H9 (cell line): ENCODE results near the gene S1PR4. TPM values are rescaled to one million over a fixed set of nuclear protein-coding genes. Genes with fewer than 3 reads are reported as not detected.
"Not testable (repeated sequence)": the region's sequence is repeated elsewhere in the genome, so short reads cannot be mapped to it uniquely, and the experiment has no call there.

Experiments used
- DNase-seq: peaks from one replicate; pipeline ENCODE4 v3.0.0-alpha.2; 2017
- H2AFZ ChIP-seq: one replicate; pipeline ENCODE4 v1.6.1; 2013; ENCODE audit warnings: mild to moderate bottlenecking, low read length, control low read depth, moderate library complexity
- H2AK5ac ChIP-seq: 2 replicates; pipeline ENCODE4 v1.6.1; 2013; ENCODE audit warnings: low read length, control low read depth, mixed read lengths; ENCODE audit not compliant: insufficient read length
- H2BK120ac ChIP-seq: one replicate; pipeline ENCODE4 v1.6.1; 2013; ENCODE audit warnings: low read depth, mild to moderate bottlenecking, low read length, control low read depth, inconsistent platforms; ENCODE audit not compliant: poor library complexity, severe bottlenecking
- H2BK12ac ChIP-seq: 2 replicates; pipeline ENCODE4 v1.6.1; 2013; ENCODE audit warnings: low read length, control low read depth, mixed read lengths, low read depth; ENCODE audit not compliant: insufficient read length
- H2BK15ac ChIP-seq: 2 replicates; pipeline ENCODE4 v1.6.1; 2013; ENCODE audit warnings: low read depth, low read length, control low read depth
- H2BK20ac ChIP-seq: one replicate; pipeline ENCODE4 v1.6.1; 2013; ENCODE audit warnings: low read depth, mild to moderate bottlenecking, low read length, control low read depth, inconsistent platforms; ENCODE audit not compliant: poor library complexity, severe bottlenecking
- H2BK5ac ChIP-seq: 2 replicates; pipeline ENCODE4 v1.6.1; 2013; ENCODE audit warnings: low read length, control low read depth, mixed read lengths; ENCODE audit not compliant: insufficient read length
- H3K14ac ChIP-seq: 2 replicates; pipeline ENCODE4 v1.6.1; 2013; ENCODE audit warnings: low read length, control low read depth; ENCODE audit not compliant: insufficient read depth
- H3K18ac ChIP-seq: 2 replicates; pipeline ENCODE4 v1.6.1; 2013; ENCODE audit warnings: low read depth, mild to moderate bottlenecking, mixed read lengths, low read length, control low read depth; ENCODE audit not compliant: insufficient read length
- H3K23ac ChIP-seq: 2 replicates; pipeline ENCODE4 v1.6.1; 2013; ENCODE audit warnings: low read length, control low read depth, mixed read lengths, low read depth; ENCODE audit not compliant: insufficient read length
- H3K23me2 ChIP-seq: 2 replicates; pipeline ENCODE4 v1.6.1; 2013; ENCODE audit warnings: low read depth, mild to moderate bottlenecking, mixed read lengths, low read length, control low read depth; ENCODE audit not compliant: insufficient read length, poor library complexity, severe bottlenecking
- H3K27ac ChIP-seq: 2 replicates; pipeline ENCODE4 v1.5.1; 2013; ENCODE audit warnings: low read length, control low read depth, mixed read lengths, low read depth; ENCODE audit not compliant: insufficient read length
- H3K27me3 ChIP-seq: 2 replicates; pipeline ENCODE4 v1.6.1; 2013; ENCODE audit warnings: low read length, control low read depth, inconsistent platforms; ENCODE audit not compliant: insufficient read depth
- H3K4ac ChIP-seq: 2 replicates; pipeline ENCODE4 v1.6.1; 2013; ENCODE audit warnings: low read depth, mild to moderate bottlenecking, control low read depth, inconsistent platforms, low read length, moderate library complexity
- H3K4me1 ChIP-seq: 2 replicates; pipeline ENCODE4 v1.6.1; 2013; ENCODE audit warnings: low read length, control low read depth, inconsistent platforms; ENCODE audit not compliant: insufficient read depth
- H3K4me2 ChIP-seq: 2 replicates; pipeline ENCODE4 v1.6.1; 2013; ENCODE audit warnings: low read length, control low read depth, mixed read lengths; ENCODE audit not compliant: insufficient read length, insufficient read depth
- H3K56ac ChIP-seq: 2 replicates; pipeline ENCODE4 v1.6.1; 2013; ENCODE audit warnings: low read depth, mild to moderate bottlenecking, mixed read lengths, low read length, control low read depth; ENCODE audit not compliant: insufficient read length
- H3K79me1 ChIP-seq: 2 replicates; pipeline ENCODE4 v1.6.1; 2013; ENCODE audit warnings: low read depth, mild to moderate bottlenecking, moderate library complexity, low read length, control low read depth, inconsistent platforms; ENCODE audit not compliant: insufficient read depth, poor library complexity, severe bottlenecking
- H3K79me2 ChIP-seq: 2 replicates; pipeline ENCODE4 v1.6.1; 2013; ENCODE audit warnings: low read length, control low read depth, inconsistent platforms; ENCODE audit not compliant: insufficient read depth
- H3K9ac ChIP-seq: 2 replicates; pipeline ENCODE4 v1.6.1; 2013; ENCODE audit warnings: low read length, control low read depth, mixed read lengths; ENCODE audit not compliant: insufficient read length; ENCODE audit errors: extremely low read depth
- H3K9me3 ChIP-seq: one replicate; pipeline ENCODE4 v1.6.1; 2013; ENCODE audit warnings: low read depth, low read length, inconsistent platforms; ENCODE audit not compliant: control insufficient read depth
- H3T11ph ChIP-seq: one replicate; pipeline ENCODE4 v1.6.1; 2013; ENCODE audit warnings: mild to moderate bottlenecking, low read length, control low read depth, inconsistent platforms
- H4K20me1 ChIP-seq: one replicate; pipeline ENCODE4 v1.6.1; 2013; ENCODE audit not compliant: control insufficient read depth, insufficient read length, insufficient read depth
- H4K5ac ChIP-seq: 2 replicates; pipeline ENCODE4 v1.6.1; 2013; ENCODE audit warnings: low read depth, mild to moderate bottlenecking, mixed read lengths, low read length, control low read depth; ENCODE audit not compliant: insufficient read length
- H4K8ac ChIP-seq: replicated peaks from 2 replicates; pipeline ENCODE4 v1.6.1; 2013; ENCODE audit warnings: low read length, control low read depth, mixed read lengths, low read depth; ENCODE audit not compliant: insufficient read length
- H4K91ac ChIP-seq: 2 replicates; pipeline ENCODE4 v1.6.1; 2013; ENCODE audit warnings: low read depth, mild to moderate bottlenecking, moderate library complexity, mixed read lengths, low read length, control low read depth; ENCODE audit not compliant: insufficient read length
- H3K27ac Mint-ChIP-seq, 3 experiments: 2 replicates in 2 of 3; 3 replicates in 1 of 3; pipeline ENCODE4 v1.8.0; 2020 to 2021; ENCODE audit warnings: mixed read lengths in 3 of 3, mild to moderate bottlenecking in 1 of 3, moderate library complexity in 1 of 3
- H3K27me3 Mint-ChIP-seq: 2 replicates; pipeline ENCODE4 v1.8.0; 2021; ENCODE audit warnings: low read depth, mild to moderate bottlenecking, moderate library complexity, mixed read lengths
- H3K36me3 Mint-ChIP-seq, 3 experiments: 2 replicates in 2 of 3; 3 replicates in 1 of 3; pipeline ENCODE4 v1.8.0; 2020 to 2021; ENCODE audit warnings: low read depth in 3 of 3, mixed read lengths in 3 of 3; ENCODE audit not compliant: insufficient read depth in 1 of 3
- H3K4me1 Mint-ChIP-seq, 2 experiments: 2 replicates each; pipeline ENCODE4 v1.8.0; 2020; ENCODE audit warnings: mixed read lengths in 2 of 2
- H3K4me3 Mint-ChIP-seq, 2 experiments: 2 replicates in 1 of 2; 3 replicates in 1 of 2; pipeline ENCODE4 v1.8.0; 2020 to 2021; ENCODE audit warnings: mild to moderate bottlenecking in 2 of 2, mixed read lengths in 2 of 2, moderate library complexity in 1 of 2
- H3K9me3 Mint-ChIP-seq, 2 experiments: 2 replicates in 1 of 2; 3 replicates in 1 of 2; pipeline ENCODE4 v1.8.0; 2020; ENCODE audit warnings: mild to moderate bottlenecking in 2 of 2, mixed read lengths in 2 of 2, moderate library complexity in 1 of 2
- WGBS: extraction: QIAGEN DNeasy Blood & Tissue Kit; methylation state at CpG from one replicate; pipeline ENCODE4 v1.1.7; 2013; ENCODE audit warnings: missing lambda C conversion rate, low lambda C conversion rate, mixed read lengths; ENCODE audit not compliant: insufficient read length; ENCODE audit errors: extremely low coverage; 5-methylcytosine and 5-hydroxymethylcytosine counted together
- total RNA-seq: library from RNA; stranded (reverse); gene quantifications from 2 replicates; pipeline ENCODE4 v1.2.1, GENCODE V29; 2021
- TF ChIP-seq, protein P1 (sequence below): fragments of 200-600 bp; sonication (generic); conservative IDR thresholded peaks from 3 replicates; pipeline ENCODE4 v1.8.0; 2021; ENCODE audit warnings: antibody characterized with exemption, mild to moderate bottlenecking

Gene S1PR4
- total RNA-seq, 1 experiment from 2014 or later = not detected

- Mint-ChIP-seq H3K27ac (peak overlapping the region in 2 of 3 experiments; percentile 29 to 34; a peak in 3 of 7 replicates), H3K36me3 (peaks cover 12 to 29% (median 28%) of the 10 kb centered on the region in 3 experiments), H3K9me3 (no peaks in the 10 kb centered on the region; a peak in 1 of 5 replicates), H3K4me3 (no peak overlapping the region), H3K4me1 (peaks cover 12 to 23% of the 10 kb centered on the region in 2 experiments), H3K27me3 (no peaks in the 10 kb centered on the region)
- H3K23ac ChIP-seq = no peak overlapping the region
- H4K20me1 ChIP-seq = no peaks in the 10 kb centered on the region
- no peak overlapping the region for H2BK15ac ChIP-seq
- H3K18ac ChIP-seq = no peak overlapping the region
- no peak overlapping the region for H2BK5ac ChIP-seq
- H3K4ac ChIP-seq = no peak overlapping the region
- H2BK12ac ChIP-seq = no peak overlapping the region
- H4K5ac ChIP-seq = no peak overlapping the region
- H3K27me3 ChIP-seq = no peaks in the 10 kb centered on the region
- H3K9ac ChIP-seq = no peak overlapping the region
- no peak overlapping the region for H2AK5ac ChIP-seq
- TF ChIP-seq, protein P1, sequence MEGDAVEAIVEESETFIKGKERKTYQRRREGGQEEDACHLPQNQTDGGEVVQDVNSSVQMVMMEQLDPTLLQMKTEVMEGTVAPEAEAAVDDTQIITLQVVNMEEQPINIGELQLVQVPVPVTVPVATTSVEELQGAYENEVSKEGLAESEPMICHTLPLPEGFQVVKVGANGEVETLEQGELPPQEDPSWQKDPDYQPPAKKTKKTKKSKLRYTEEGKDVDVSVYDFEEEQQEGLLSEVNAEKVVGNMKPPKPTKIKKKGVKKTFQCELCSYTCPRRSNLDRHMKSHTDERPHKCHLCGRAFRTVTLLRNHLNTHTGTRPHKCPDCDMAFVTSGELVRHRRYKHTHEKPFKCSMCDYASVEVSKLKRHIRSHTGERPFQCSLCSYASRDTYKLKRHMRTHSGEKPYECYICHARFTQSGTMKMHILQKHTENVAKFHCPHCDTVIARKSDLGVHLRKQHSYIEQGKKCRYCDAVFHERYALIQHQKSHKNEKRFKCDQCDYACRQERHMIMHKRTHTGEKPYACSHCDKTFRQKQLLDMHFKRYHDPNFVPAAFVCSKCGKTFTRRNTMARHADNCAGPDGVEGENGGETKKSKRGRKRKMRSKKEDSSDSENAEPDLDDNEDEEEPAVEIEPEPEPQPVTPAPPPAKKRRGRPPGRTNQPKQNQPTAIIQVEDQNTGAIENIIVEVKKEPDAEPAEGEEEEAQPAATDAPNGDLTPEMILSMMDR = no peak
- H2BK120ac ChIP-seq = no peak overlapping the region
- H4K8ac ChIP-seq = no peak overlapping the region
- H3K56ac ChIP-seq = no peak overlapping the region
- no CpG with 5 or more reads among the region's 46 CpGs for WGBS
- no peak overlapping the region for H3K4me2 ChIP-seq
- H3K9me3 ChIP-seq = no peaks in the 10 kb centered on the region
- peaks cover 23% of the 10 kb centered on the region for H3K79me1 ChIP-seq
- H2BK20ac ChIP-seq = no peak overlapping the region
- no peaks in the 10 kb centered on the region for H3K4me1 ChIP-seq
- no peaks in the 10 kb centered on the region for H3K23me2 ChIP-seq
- no peak overlapping the region for H3K27ac ChIP-seq
- H3T11ph ChIP-seq = no peak overlapping the region
- H2AFZ ChIP-seq = no peak overlapping the region
- H3K79me2 ChIP-seq = peaks cover 23% of the 10 kb centered on the region; the same call in 1 of the 2 replicates
- H3K14ac ChIP-seq = no peak overlapping the region
- DNase-seq = no peak
- H4K91ac ChIP-seq = no peak overlapping the region
These were observed 12.6 kb downstream of the S1PR4 start for GRCh38 chr19:3190921-3191805.

DNA sequence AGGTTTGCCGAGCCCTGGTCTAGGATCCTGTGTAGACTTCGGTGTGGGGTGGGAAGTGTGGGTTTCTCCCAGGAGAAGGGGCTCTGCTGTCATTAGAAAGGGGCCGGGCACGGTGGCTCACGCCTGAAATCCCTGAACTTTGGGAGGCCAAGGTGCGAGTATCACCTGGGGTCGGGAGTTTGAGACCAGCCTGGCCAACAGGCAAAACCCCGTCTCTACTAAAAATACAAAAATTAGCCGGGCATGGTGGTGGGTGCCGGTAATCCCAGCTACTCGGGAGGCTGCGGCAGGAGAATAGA lies 13.2 kb downstream of the S1PR4 start:
- H3K9me3 Mint-ChIP-seq, H3K4me3 Mint-ChIP-seq: not testable (repeated sequence)

More for the DNA sequence above, 13.2 kb downstream of the S1PR4 start:
- Histone ChIP-seq H3K79me1 (peaks cover 26% of the 10 kb centered on the region), H3K79me2 (peaks cover 19% of the 10 kb centered on the region; the same call in 1 of the 2 replicates)
- DNase-seq, H2BK15ac ChIP-seq, H3K27ac ChIP-seq, H2BK12ac ChIP-seq, H2BK5ac ChIP-seq, H2AK5ac ChIP-seq, H4K91ac ChIP-seq, H3K9ac ChIP-seq, H3K23ac ChIP-seq, H3K4ac ChIP-seq, H4K5ac ChIP-seq, H3T11ph ChIP-seq, H3K9me3 ChIP-seq, H3K56ac ChIP-seq, H4K20me1 ChIP-seq, H2BK120ac ChIP-seq, H3K27me3 Mint-ChIP-seq, H3K23me2 ChIP-seq, H3K14ac ChIP-seq, H3K4me1 ChIP-seq, H3K27me3 ChIP-seq, H3K27ac Mint-ChIP-seq, H2BK20ac ChIP-seq, H4K8ac ChIP-seq, H3K18ac ChIP-seq, H2AFZ ChIP-seq, H3K4me2 ChIP-seq: not testable (repeated sequence)
- peaks cover 10 to 21% of the 10 kb centered on the region in 2 experiments for H3K4me1 Mint-ChIP-seq
- H3K36me3 Mint-ChIP-seq = peaks cover 12 to 29% (median 28%) of the 10 kb centered on the region in 3 experiments
- no CpG with 5 or more reads among the region's 12 CpGs for WGBS
